DOHH2 (cell line): Measurements from ENCODE around the gene PIGR.

Experiments
- H3F3A ChIP-seq: fragments of 200-600 bp; sonication (generic), shearing (Covaris generic); 2 replicates; pipeline ENCODE4 v1.6.0; 2016; ENCODE audit warnings: antibody characterized with exemption, mild to moderate bottlenecking; ENCODE audit not compliant: control insufficient read depth, insufficient read depth
- H3K27ac ChIP-seq: fragments of 200-600 bp; sonication (generic); 2 replicates; pipeline ENCODE4 v1.5.1; 2014; ENCODE audit warnings: low read depth, mild to moderate bottlenecking, low read length, moderate library complexity
- H3K27me3 ChIP-seq: fragments of 200-600 bp; sonication (generic); 2 replicates; pipeline ENCODE4 v1.6.1; 2014; ENCODE audit warnings: mild to moderate bottlenecking, low read length, mixed read lengths; ENCODE audit not compliant: control insufficient read depth
- H3K36me3 ChIP-seq: fragments of 200-600 bp; sonication (generic); 2 replicates; pipeline ENCODE4 v1.6.1; 2014; ENCODE audit warnings: mild to moderate bottlenecking, low read length, moderate library complexity, mixed read lengths; ENCODE audit not compliant: control insufficient read depth
- H3K4me1 ChIP-seq: fragments of 200-600 bp; sonication (generic); 2 replicates; pipeline ENCODE4 v1.6.1; 2014; ENCODE audit warnings: mild to moderate bottlenecking, low read length, mixed read lengths; ENCODE audit not compliant: control insufficient read depth
- H3K4me2 ChIP-seq: fragments of 200-600 bp; sonication (generic); 2 replicates; pipeline ENCODE4 v1.6.0; 2014; ENCODE audit warnings: mild to moderate bottlenecking, low read length, moderate library complexity
- H3K4me3 ChIP-seq: fragments of 200-600 bp; sonication (generic); 2 replicates; pipeline ENCODE4 v1.5.1; 2014; ENCODE audit warnings: mild to moderate bottlenecking, low read length, mixed read lengths
- H3K79me2 ChIP-seq: fragments of 200-600 bp; sonication (generic); 2 replicates; pipeline ENCODE4 v1.6.1; 2014; ENCODE audit warnings: mild to moderate bottlenecking, low read length, mixed read lengths; ENCODE audit not compliant: control insufficient read depth
- H3K9me2 ChIP-seq: fragments of 200-600 bp; sonication (generic); replicated peaks from 2 replicates; pipeline ENCODE4 v1.6.1; 2014; ENCODE audit warnings: mild to moderate bottlenecking, low read length, mixed read lengths; ENCODE audit not compliant: control insufficient read depth
- H3K9me3 ChIP-seq: fragments of 200-600 bp; sonication (generic); 2 replicates; pipeline ENCODE4 v1.6.1; 2014; ENCODE audit warnings: antibody characterized with exemption, low read length, mixed read lengths; ENCODE audit not compliant: control insufficient read depth, insufficient read depth
- H4K20me1 ChIP-seq: fragments of 200-600 bp; sonication (generic); 2 replicates; pipeline ENCODE4 v1.6.0; 2014; ENCODE audit warnings: low read depth, mild to moderate bottlenecking, antibody characterized with exemption, low read length, moderate library complexity; ENCODE audit not compliant: control insufficient read depth, insufficient read depth
- CTCF ChIP-seq: fragments of 200-600 bp; sonication (generic); IDR thresholded peaks from one replicate; pipeline ENCODE4 v1.5.1; 2014; ENCODE audit warnings: antibody characterized with exemption, mild to moderate bottlenecking, low read depth, low read length; ENCODE audit not compliant: poor library complexity, severe bottlenecking
- EZH2phosphoT487 ChIP-seq: fragments of 200-600 bp; sonication (generic); IDR thresholded peaks from 2 replicates; pipeline ENCODE4 v1.6.1; 2017; ENCODE audit warnings: borderline replicate concordance, mild to moderate bottlenecking, antibody characterized with exemption, low read length, moderate library complexity, mixed read lengths

PIGR gene

DNA sequence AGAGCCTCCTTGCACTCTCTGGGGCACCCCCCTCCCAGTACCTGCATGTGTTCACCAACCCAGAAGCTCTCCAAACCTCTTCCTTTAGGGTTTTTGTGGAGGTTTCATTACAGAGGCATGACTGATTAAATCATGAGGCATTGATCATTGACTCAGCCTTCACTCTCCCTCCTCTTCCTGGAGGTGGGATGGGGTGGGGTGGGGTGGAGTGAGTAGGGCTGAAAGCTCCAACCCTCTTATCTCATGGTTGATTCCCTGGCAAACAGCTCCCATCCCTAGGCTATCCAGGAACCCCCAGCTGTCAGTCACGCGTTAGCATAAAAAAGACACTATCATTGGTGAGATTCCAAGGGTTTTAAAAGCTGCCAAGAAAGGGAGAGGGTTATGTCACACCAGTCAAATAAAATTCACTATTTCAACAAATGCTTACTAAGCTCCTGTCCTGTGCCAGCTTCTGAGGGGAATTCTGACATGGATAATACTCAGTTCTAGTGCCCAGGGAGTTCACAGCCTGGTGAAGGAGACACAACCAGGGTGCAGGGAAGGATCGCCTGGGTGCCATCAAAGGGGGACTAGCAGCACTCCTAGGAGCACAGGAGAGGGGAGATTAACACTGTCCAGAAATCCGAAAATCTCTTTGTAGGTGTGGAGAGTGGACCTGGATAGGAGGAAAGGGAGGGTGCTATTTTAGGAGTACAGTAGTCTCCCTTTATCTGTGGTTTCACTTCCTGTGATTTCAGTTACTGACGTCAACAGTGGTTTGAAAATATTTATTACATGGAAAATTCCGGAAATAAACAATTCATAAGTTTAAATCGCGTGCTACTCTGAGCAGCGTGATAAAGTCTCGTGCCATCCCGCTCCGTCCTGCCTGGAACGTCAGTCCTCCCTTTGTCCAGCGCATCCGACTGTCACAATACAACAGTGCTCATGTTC is 55.9 kb downstream of the PIGR start:
- Histone ChIP-seq H3K9me3 (no peaks in the 10 kb centered on the region), H3F3A (no peaks in the 10 kb centered on the region), H3K36me3 (no peaks in the 10 kb centered on the region), H3K27me3 (peaks cover 40% of the 10 kb centered on the region), H3K4me3 (no peak overlapping the region), H3K4me2 (peak overlapping the region; percentile 37), H3K9me2 (no peaks in the 10 kb centered on the region), H3K4me1 (peaks cover 10% of the 10 kb centered on the region), H4K20me1 (no peaks in the 10 kb centered on the region), H3K27ac (no peak overlapping the region), H3K79me2 (no peaks in the 10 kb centered on the region)
- TF ChIP-seq EZH2phosphoT487 (no peak), CTCF (no peak)

GRCh38 chr1:206887701-206888100 is 58.6 kb downstream of the PIGR start:
- H3K9me2 ChIP-seq, result no peaks in the 10 kb centered on the region
- H3K9me3 ChIP-seq, result no peaks in the 10 kb centered on the region
- H3F3A ChIP-seq, result no peaks in the 10 kb centered on the region
- H3K4me1 ChIP-seq, result peaks cover 10% of the 10 kb centered on the region
- H3K4me2 ChIP-seq, result no peak overlapping the region
- peaks cover 32% of the 10 kb centered on the region for H3K27me3 ChIP-seq
- TF ChIP-seq EZH2phosphoT487 (no peak), CTCF (no peak)
- H3K36me3 ChIP-seq, result no peaks in the 10 kb centered on the region
- H3K79me2 ChIP-seq, result no peaks in the 10 kb centered on the region
- H3K27ac ChIP-seq, result no peak overlapping the region
- no peak overlapping the region for H3K4me3 ChIP-seq
- no peaks in the 10 kb centered on the region for H4K20me1 ChIP-seq

DNA sequence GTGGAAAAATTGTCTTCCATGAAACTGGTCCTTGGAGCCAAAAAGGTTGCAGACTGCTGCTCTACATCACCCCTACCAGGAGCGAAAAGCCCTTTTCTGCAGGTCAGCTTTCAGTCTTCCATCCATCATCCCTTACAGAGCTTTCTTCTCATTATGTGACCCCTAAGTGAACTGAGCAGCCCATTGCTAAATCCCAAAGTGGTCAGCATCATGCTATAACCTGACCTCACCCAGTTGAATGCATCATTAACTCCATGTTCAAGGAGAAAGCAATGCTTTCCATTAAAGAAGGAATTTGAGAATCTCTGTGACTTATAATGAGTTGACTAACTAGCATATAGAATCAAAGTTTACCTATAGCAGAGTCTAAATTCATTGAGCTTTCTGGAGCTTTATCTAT is 59.4 kb downstream of the PIGR start:
- H3K9me3 ChIP-seq, result no peaks in the 10 kb centered on the region
- no peak overlapping the region for H3K4me2 ChIP-seq
- H3K27me3 ChIP-seq, result peaks cover 29% of the 10 kb centered on the region
- H3K4me3 ChIP-seq, result no peak overlapping the region
- peaks cover 10% of the 10 kb centered on the region for H3K4me1 ChIP-seq
- H3K9me2 ChIP-seq, result no peaks in the 10 kb centered on the region
- no peaks in the 10 kb centered on the region for H3K36me3 ChIP-seq
- no peaks in the 10 kb centered on the region for H3F3A ChIP-seq
- no peaks in the 10 kb centered on the region for H4K20me1 ChIP-seq
- TF ChIP-seq EZH2phosphoT487 (no peak), CTCF (no peak)
- H3K27ac ChIP-seq, result no peak overlapping the region
- no peaks in the 10 kb centered on the region for H3K79me2 ChIP-seq
